ENCODE data around the gene CTTN. TPM values are rescaled to one million over a fixed set of nuclear protein-coding genes. Genes with fewer than 3 reads are reported as not detected.

Gene CTTN
- total and polyA plus RNA-seq, 3 experiments from 2014 or later: 17.0 to 19.3 TPM; not detected in 1

DNA sequence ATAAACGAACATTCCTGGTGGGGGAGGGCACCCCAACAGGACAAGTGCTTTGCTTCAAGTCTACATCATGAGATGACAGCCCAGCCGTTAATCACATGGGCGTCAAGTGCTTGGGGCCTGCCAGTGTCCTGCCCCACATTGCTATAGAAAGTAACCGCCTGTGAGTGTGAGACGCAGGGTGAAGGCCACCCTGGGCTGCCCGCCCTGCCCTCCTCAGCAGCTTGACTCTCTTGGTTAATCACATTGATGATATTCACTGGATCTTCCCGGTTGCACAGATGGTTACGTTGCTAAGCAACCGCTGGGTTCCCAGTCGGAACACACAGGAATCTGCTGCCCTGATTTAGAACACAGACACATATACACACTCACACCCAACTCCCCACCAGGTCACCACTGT lies 79.3 kb downstream of the CTTN start:
- no peak overlapping the region for H3K4me3 Mint-ChIP-seq
- no peaks in the 10 kb centered on the region for H3K4me1 ChIP-seq (ENCODE audit: insufficient read depth, low read length)
- CTCF ChIA-PET: no interaction called here
- H3K4me1 Mint-ChIP-seq: no peaks in the 10 kb centered on the region
- peak in 1 of 5 donors; percentile 24 for DNase-seq
- no peaks in the 10 kb centered on the region for H3K27me3 ChIP-seq (ENCODE audit: insufficient read depth, low read length, poor library complexity, severe bottlenecking)
- peaks cover 0 to 5% of the 10 kb centered on the region in 2 donors for H3K27me3 Mint-ChIP-seq
- POLR2A ChIA-PET: no interaction called here
- H3K27ac ChIP-seq (ENCODE audit: low read depth, low read length): no peak overlapping the region
- no peaks in the 10 kb centered on the region for H3K36me3 Mint-ChIP-seq
- no peaks in the 10 kb centered on the region for H3K9me3 ChIP-seq (ENCODE audit: low read length)
- H3K9me3 Mint-ChIP-seq: no peaks in the 10 kb centered on the region
- no peak overlapping the region for H3K4me3 ChIP-seq (ENCODE audit: low read length)
- no peaks in the 10 kb centered on the region for H3K36me3 ChIP-seq (ENCODE audit: insufficient read depth, low read length)
- H3K27ac Mint-ChIP-seq: no peak overlapping the region

DNA sequence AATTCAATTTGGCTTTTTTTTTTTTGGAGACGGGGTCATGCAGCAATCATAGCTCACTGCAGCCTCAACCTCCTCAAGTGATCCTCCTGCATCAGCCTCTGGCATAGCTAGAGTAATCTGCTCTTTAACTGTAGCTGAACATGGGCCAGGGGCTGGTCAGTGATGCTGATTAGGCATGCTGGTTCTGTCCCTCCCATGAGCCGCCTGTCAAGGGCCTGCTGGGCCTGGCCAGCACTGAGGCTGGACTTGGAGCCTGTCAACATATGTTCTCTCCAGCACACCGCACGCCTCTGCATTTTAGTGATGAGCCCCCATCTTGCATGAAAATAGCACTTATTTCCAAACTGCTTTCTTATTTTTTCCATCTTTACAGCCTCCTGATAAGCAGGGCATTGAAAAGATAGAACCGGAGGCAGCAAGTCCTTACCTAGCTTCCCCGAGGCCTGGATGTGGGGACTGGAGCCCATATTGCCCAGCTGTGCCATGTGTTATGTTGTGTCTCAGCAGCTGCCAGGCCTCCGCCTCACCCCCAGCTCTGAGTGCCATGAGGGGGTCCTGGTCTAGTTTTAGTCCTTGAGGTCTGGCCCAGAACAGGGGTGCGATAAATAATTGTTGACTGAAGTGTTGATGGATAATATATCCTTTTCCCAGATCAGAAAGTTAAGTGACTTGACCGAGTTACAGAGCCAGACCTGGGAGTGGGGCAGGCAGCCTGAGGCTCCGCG lies 80.0 kb downstream of the CTTN start:
- no peak overlapping the region for H3K4me3 ChIP-seq (ENCODE audit: low read length)
- no peaks in the 10 kb centered on the region for H3K27me3 ChIP-seq (ENCODE audit: insufficient read depth, low read length, poor library complexity, severe bottlenecking)
- POLR2A ChIA-PET: interaction anchor here (0.6 kb wide), 1 partner anchor 437 kb away, joined by 3 read pairs; no protein-coding TSS in a partner anchor
- no peaks in the 10 kb centered on the region for H3K36me3 Mint-ChIP-seq
- no peak overlapping the region for H3K4me3 Mint-ChIP-seq
- DNase-seq: peak in 1 of 5 donors; percentile 11
- no peaks in the 10 kb centered on the region for H3K4me1 Mint-ChIP-seq
- no peak overlapping the region for H3K27ac Mint-ChIP-seq
- no peaks in the 10 kb centered on the region for H3K9me3 ChIP-seq (ENCODE audit: low read length)
- CTCF ChIA-PET: no interaction called here
- H3K9me3 Mint-ChIP-seq: no peaks in the 10 kb centered on the region
- no peaks in the 10 kb centered on the region for H3K36me3 ChIP-seq (ENCODE audit: insufficient read depth, low read length)
- no peak overlapping the region for H3K27ac ChIP-seq (ENCODE audit: low read depth, low read length)
- no peaks in the 10 kb centered on the region for H3K4me1 ChIP-seq (ENCODE audit: insufficient read depth, low read length)
- peaks cover 0 to 2% of the 10 kb centered on the region in 2 donors for H3K27me3 Mint-ChIP-seq

DNA sequence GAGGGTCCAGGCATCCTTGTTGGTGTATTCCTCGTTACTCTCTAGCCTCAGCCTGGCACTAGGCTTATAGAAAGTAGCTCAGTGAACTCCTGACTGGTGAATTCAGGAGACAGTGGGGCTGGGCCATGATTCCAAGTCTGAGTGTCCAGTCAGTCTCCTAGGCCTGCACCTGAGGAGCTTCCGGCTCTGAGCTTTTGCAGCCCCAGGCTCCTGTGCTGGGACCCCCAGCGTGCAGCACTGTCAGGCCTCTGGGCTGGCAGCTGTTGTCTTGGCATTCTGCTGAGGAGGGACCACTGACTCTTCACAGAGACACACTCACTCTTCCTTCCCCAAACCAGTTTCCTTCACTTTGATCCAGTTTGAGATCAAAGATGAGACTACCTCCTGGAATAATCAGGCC lies 82.4 kb downstream of the CTTN start:
- ChIA-PET POLR2A (no interaction called here), CTCF (no interaction called here)
- H3K9me3 Mint-ChIP-seq: no peaks in the 10 kb centered on the region
- Histone ChIP-seq H3K36me3 (ENCODE audit: insufficient read depth, low read length) (no peaks in the 10 kb centered on the region), H3K27me3 (ENCODE audit: insufficient read depth, low read length, poor library complexity, severe bottlenecking) (no peaks in the 10 kb centered on the region), H3K4me1 (ENCODE audit: insufficient read depth, low read length) (no peaks in the 10 kb centered on the region), H3K27ac (ENCODE audit: low read depth, low read length) (no peak overlapping the region), H3K9me3 (ENCODE audit: low read length) (no peaks in the 10 kb centered on the region), H3K4me3 (ENCODE audit: low read length) (no peak overlapping the region)
- no peaks in the 10 kb centered on the region for H3K36me3 Mint-ChIP-seq
- no peak for DNase-seq
- peaks cover 3 to 5% of the 10 kb centered on the region in 2 donors for H3K27me3 Mint-ChIP-seq
- H3K4me3 Mint-ChIP-seq: no peak overlapping the region
- no peak overlapping the region for H3K27ac Mint-ChIP-seq
- no peaks in the 10 kb centered on the region for H3K4me1 Mint-ChIP-seq

DNA sequence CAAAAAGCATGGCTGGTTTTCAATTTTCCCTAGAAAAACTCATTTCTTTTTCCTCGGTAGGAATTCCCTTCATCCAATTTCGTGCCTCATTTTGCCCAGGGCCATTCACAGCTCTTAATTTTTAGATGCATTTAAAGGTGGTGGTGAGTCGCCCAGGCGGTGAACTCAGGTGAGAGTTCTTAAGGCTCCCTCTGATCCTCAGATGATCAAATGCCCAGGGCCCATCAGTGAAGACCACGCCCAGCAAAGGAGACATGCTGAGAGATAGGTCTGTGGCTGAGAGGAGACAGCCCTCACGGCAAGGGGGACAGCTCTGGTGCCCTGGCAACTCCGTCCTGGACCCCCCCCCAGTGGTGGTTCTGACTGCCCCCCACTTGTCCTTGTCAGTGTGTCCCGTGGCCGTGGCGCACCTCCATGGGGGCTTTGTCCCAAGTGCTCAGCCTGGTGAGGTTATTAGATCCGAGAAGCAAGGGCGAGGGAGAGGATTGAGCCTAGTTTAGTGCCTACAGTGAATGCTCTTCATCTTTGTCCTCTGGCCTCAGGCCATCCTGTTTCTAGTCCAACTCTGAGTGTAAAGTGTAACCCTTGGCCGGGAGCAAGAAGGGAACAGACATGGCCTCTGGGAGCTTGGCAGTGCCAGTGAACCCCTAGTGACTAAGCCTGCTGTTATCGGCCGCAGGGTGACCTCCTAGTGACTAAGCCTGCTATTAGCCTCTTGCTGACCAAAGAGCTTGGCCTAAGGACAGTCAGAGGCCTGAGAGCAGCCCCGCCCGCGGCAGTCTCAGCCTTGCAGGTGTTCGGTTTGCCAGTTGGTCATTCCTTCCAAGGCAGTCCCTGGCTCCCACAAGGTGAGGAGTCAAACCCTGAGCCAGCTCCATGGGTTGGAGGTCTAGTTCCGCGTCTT lies 83.5 kb downstream of the CTTN start:
- Histone ChIP-seq H3K36me3 (ENCODE audit: insufficient read depth, low read length) (no peaks in the 10 kb centered on the region), H3K27ac (ENCODE audit: low read depth, low read length) (no peak overlapping the region), H3K9me3 (ENCODE audit: low read length) (no peaks in the 10 kb centered on the region), H3K4me1 (ENCODE audit: insufficient read depth, low read length) (no peaks in the 10 kb centered on the region), H3K4me3 (ENCODE audit: low read length) (no peak overlapping the region), H3K27me3 (ENCODE audit: insufficient read depth, low read length, poor library complexity, severe bottlenecking) (no peaks in the 10 kb centered on the region)
- peak in 1 of 5 donors; percentile 41 for DNase-seq
- CTCF ChIA-PET: no interaction called here
- POLR2A ChIA-PET: no interaction called here
- Mint-ChIP-seq H3K27ac (no peak overlapping the region), H3K4me1 (no peaks in the 10 kb centered on the region), H3K36me3 (no peaks in the 10 kb centered on the region), H3K27me3 (peaks cover 3 to 5% of the 10 kb centered on the region in 2 donors), H3K4me3 (no peak overlapping the region), H3K9me3 (no peaks in the 10 kb centered on the region)

DNA sequence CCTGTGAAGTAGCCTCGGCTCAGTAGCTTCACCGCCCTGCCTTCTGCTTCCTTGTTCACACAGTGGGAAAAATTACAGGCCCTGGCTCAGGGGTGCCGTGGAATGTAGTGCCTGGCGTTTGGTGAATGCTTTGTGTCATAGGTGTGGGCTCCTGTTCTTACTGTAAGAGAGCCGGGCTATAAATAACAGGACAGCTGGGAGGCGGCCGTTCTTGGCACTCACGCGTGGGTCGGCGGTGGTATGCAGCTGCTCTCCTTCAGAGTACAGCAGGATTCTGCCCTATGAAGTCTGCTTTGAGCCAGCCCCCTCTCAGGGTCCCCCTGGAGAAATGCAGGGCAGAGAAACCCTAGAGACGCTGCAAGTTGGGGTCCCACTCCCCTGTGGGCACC lies 84.2 kb downstream of the CTTN start:
- no peaks in the 10 kb centered on the region for H3K9me3 ChIP-seq (ENCODE audit: low read length)
- Mint-ChIP-seq H3K9me3 (no peaks in the 10 kb centered on the region), H3K27me3 (peaks cover 3 to 11% of the 10 kb centered on the region in 2 donors), H3K4me1 (no peaks in the 10 kb centered on the region), H3K27ac (no peak overlapping the region), H3K4me3 (no peak overlapping the region), H3K36me3 (no peaks in the 10 kb centered on the region)
- no peaks in the 10 kb centered on the region for H3K27me3 ChIP-seq (ENCODE audit: insufficient read depth, low read length, poor library complexity, severe bottlenecking)
- no peaks in the 10 kb centered on the region for H3K4me1 ChIP-seq (ENCODE audit: insufficient read depth, low read length)
- H3K4me3 ChIP-seq (ENCODE audit: low read length): no peak overlapping the region
- ChIA-PET POLR2A (no interaction called here), CTCF (no interaction called here)
- H3K36me3 ChIP-seq (ENCODE audit: insufficient read depth, low read length): no peaks in the 10 kb centered on the region
- peak in 1 of 5 donors; percentile 2 for DNase-seq
- H3K27ac ChIP-seq (ENCODE audit: low read depth, low read length): no peak overlapping the region

DNA sequence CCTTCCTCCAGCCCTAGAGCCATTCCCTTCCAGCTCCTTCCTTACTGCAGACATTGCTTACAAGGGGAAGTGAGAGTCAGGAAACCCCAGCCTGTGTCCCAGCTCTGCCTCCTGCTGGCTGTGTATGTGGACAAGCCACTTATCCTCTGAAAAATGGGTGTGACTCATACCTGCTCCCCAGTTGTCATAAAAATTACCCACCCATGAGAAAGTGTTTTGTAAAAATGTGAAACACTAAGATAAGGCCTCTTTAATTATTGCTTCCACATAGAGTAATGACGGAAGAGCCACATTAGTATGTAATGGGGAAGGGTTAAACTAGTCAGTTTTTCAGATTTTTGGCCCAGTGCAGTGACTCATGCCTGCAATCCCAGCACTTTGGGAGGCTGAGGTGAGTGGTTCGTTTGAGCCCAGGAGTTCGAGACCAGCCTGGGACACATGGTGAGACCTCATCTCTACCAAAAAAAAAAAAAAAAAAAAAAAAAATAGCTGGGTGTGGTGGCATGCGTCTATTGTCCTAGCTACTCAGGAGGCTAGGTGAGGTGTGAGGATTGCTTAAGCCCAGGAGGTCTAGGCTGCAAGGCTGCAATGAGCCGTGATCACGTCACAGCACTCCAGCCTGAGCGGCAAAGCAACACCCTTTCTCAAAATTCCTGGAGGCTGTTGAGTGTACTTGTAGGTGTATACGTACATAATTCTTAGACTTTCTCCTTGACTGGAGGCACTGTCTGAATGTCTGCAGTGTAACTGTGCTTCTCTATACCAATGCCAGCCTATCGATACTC lies 84.9 kb downstream of the CTTN start:
- no peaks in the 10 kb centered on the region for H3K4me1 ChIP-seq (ENCODE audit: insufficient read depth, low read length)
- H3K9me3 Mint-ChIP-seq: no peaks in the 10 kb centered on the region
- no peaks in the 10 kb centered on the region for H3K36me3 Mint-ChIP-seq
- H3K27me3 Mint-ChIP-seq: peaks cover 3 to 15% of the 10 kb centered on the region in 2 donors
- DNase-seq: no peak
- H3K4me1 Mint-ChIP-seq: no peaks in the 10 kb centered on the region
- peak overlapping the region in 1 of 8 donors; percentile 9 for H3K27ac Mint-ChIP-seq
- no peak overlapping the region for H3K4me3 Mint-ChIP-seq
- ChIA-PET CTCF (no interaction called here), POLR2A (no interaction called here)
- no peaks in the 10 kb centered on the region for H3K9me3 ChIP-seq (ENCODE audit: low read length)
- H3K4me3 ChIP-seq (ENCODE audit: low read length): no peak overlapping the region
- no peak overlapping the region for H3K27ac ChIP-seq (ENCODE audit: low read depth, low read length)
- H3K27me3 ChIP-seq (ENCODE audit: insufficient read depth, low read length, poor library complexity, severe bottlenecking): no peaks in the 10 kb centered on the region
- H3K36me3 ChIP-seq (ENCODE audit: insufficient read depth, low read length): no peaks in the 10 kb centered on the region

DNA sequence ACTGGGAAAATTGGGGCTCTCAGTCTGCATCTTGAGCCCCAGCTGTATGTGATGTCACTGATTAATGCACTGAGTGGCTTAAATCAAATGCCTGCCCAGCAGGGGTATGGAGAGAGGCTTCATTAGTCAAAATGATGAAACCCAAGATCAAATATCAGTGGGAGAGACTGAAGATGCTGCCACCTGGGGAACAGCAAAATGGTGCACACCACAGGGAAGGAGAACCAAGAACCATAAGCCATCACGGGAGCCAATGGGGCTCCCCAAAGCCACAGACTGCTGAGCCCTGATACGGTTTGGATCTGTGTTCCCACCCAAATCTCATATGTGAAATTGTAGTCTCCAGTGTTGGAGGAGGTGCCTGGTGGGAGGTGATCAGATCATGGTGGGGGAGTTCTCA lies 85.6 kb downstream of the CTTN start:
- Histone ChIP-seq H3K4me1 (ENCODE audit: insufficient read depth, low read length) (no peaks in the 10 kb centered on the region), H3K27ac (ENCODE audit: low read depth, low read length) (no peak overlapping the region), H3K4me3 (ENCODE audit: low read length) (no peak overlapping the region), H3K9me3 (ENCODE audit: low read length) (no peaks in the 10 kb centered on the region), H3K27me3 (ENCODE audit: insufficient read depth, low read length, poor library complexity, severe bottlenecking) (no peaks in the 10 kb centered on the region), H3K36me3 (ENCODE audit: insufficient read depth, low read length) (no peaks in the 10 kb centered on the region)
- POLR2A ChIA-PET: no interaction called here
- H3K4me3 Mint-ChIP-seq: no peak overlapping the region
- no peaks in the 10 kb centered on the region for H3K9me3 Mint-ChIP-seq
- no peak for DNase-seq
- no peaks in the 10 kb centered on the region for H3K36me3 Mint-ChIP-seq
- H3K4me1 Mint-ChIP-seq: no peaks in the 10 kb centered on the region
- H3K27ac Mint-ChIP-seq: peak overlapping the region in 1 of 8 donors; percentile 9
- CTCF ChIA-PET: no interaction called here
- H3K27me3 Mint-ChIP-seq: peaks cover 3 to 15% of the 10 kb centered on the region in 2 donors
